Subcutaneous adipose tissue (tissue), 4 donors: ENCODE data around the gene GATA5. TPM values are rescaled to one million over a fixed set of nuclear protein-coding genes. Genes with fewer than 3 reads are reported as not detected.

Experiments used
- total RNA-seq, 4 donors: library from RNA; depleted of rRNA; stranded (reverse); fragments of >200 nt; gene quantifications; one replicate each; pipeline ENCODE4 v1.1.0, GENCODE V29; 2016
- TF ChIP-seq, protein P1 (sequence below): fragments of 450-650 bp; IDR thresholded peaks from one replicate; pipeline ENCODE4 v1.5.1; 2016; ENCODE audit warnings: low read depth, mild to moderate bottlenecking, control low read depth, antibody characterized with exemption, moderate library complexity

Gene GATA5
- total RNA-seq, 4 donors from 2014 or later = not detected

- TF ChIP-seq, protein P1, sequence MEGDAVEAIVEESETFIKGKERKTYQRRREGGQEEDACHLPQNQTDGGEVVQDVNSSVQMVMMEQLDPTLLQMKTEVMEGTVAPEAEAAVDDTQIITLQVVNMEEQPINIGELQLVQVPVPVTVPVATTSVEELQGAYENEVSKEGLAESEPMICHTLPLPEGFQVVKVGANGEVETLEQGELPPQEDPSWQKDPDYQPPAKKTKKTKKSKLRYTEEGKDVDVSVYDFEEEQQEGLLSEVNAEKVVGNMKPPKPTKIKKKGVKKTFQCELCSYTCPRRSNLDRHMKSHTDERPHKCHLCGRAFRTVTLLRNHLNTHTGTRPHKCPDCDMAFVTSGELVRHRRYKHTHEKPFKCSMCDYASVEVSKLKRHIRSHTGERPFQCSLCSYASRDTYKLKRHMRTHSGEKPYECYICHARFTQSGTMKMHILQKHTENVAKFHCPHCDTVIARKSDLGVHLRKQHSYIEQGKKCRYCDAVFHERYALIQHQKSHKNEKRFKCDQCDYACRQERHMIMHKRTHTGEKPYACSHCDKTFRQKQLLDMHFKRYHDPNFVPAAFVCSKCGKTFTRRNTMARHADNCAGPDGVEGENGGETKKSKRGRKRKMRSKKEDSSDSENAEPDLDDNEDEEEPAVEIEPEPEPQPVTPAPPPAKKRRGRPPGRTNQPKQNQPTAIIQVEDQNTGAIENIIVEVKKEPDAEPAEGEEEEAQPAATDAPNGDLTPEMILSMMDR = no peak
These were observed 20.9 kb upstream of the GATA5 start for GRCh38 chr20:62496568-62497218.

- TF ChIP-seq, protein P1 = no peak
These were observed 20.2 kb upstream of the GATA5 start for GRCh38 chr20:62495749-62496567.

GRCh38 chr20:62494980-62495748, 19.4 kb upstream of the GATA5 start:
- TF ChIP-seq, protein P1 = no peak

- TF ChIP-seq, protein P1 = no peak
These were observed 18.7 kb upstream of the GATA5 start for GRCh38 chr20:62494537-62494936.

- TF ChIP-seq, protein P1 = no peak
These were observed 18.1 kb upstream of the GATA5 start for GRCh38 chr20:62493886-62494285.

DNA sequence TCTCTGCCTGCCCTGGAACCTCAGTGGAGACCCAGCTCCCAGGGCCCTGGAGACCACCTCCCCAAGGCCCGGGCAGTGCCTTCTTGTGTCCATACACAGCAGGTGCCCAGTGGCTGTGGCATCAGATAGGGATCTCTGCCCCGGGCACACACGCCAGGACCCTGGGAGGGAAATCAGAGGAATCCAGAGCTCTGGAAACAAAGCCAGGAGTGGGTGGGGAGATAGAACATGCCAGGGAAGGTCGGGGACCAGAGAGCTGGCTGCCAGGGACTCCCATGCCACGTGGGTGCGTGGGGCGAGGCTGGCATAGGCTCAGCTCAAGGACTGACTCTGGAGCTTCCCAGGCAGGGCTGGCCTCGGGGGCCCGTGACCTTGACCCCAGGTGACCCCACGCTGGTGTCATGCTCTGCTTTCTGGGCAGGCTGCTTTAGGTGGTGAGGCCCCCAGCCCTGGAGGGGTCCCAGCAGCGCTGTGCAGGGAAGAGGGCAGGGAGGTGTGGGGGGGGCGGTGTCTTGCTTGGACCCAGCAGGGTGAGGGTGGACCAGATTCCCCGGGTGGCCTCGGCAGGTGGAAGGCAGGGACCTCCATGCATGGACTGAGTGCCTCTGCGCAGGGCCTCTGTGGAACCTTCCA, 17.6 kb upstream of the GATA5 start:
- TF ChIP-seq, protein P1 = no peak
